A549 treated with AZD2906 at 1 μM for 4 hours (cell line): ENCODE measurements around the gene SLC35B4. TPM values are rescaled to one million over a fixed set of nuclear protein-coding genes. Genes with fewer than 3 reads are reported as not detected.

ENCODE experiments used
- total RNA-seq: library from RNA; stranded (reverse); fragments of 200-300 nt; extraction: Qiagen RNA extraction; gene quantifications from 5 replicates; pipeline ENCODE4 v1.2.3, GENCODE V29; 2022

The SLC35B4 gene, protein sequence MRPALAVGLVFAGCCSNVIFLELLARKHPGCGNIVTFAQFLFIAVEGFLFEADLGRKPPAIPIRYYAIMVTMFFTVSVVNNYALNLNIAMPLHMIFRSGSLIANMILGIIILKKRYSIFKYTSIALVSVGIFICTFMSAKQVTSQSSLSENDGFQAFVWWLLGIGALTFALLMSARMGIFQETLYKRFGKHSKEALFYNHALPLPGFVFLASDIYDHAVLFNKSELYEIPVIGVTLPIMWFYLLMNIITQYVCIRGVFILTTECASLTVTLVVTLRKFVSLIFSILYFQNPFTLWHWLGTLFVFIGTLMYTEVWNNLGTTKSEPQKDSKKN
- total RNA-seq, result 27.3 to 34.4 TPM (median 33.0 TPM) in 5 replicates

DNA sequence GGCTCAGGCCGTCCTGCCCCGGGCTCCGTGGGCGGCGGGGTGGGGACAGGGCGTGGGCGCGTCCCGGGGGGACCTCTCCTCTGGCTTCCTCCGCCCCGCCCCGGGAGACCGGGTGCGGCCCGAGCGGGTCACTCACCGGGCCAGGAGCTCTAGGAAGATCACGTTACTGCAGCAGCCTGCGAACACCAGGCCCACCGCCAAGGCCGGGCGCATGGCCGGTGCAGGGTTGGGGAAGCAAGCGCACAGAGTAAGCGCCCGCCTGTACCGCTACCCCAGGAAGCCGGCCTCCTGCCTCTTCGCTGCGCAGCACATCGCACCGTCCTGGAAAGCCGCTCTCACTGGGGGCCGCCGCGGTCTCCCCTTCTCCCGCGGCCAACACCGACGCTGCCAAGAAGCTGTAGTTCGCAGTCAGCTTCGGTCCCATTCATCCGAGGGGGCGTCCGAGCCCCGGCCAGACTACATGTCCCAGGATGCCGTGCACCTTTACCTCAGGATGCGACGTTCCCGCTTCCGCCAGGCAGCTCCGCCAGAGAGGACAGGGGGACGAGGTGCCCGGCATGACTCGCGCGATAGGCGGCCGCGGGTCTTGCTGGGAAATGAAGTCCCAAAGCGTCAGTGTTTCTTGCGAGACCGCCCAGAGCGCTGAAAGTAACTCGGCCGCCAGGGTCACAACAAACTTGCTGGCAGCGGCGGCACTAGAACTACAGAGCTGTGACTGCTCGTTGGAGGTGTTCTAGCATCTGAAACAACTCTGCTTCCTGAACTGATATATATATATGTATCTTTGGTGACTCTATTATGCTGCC is at the start of gene SLC35B4:
Gene SLC35B4, minus strand, starts transcription at position 392 of the 806 bp plus-strand sequence. Its CDS starts 179 bp downstream, at position 213.

Other genes starting within 250 kb of the SLC35B4 start
- gene LRGUK, start 189.6 kb downstream of the SLC35B4 start, total RNA-seq, result 0.20 to 0.37 TPM (median 0.31 TPM) in 5 replicates
- gene AKR1B1, start 142.2 kb upstream of the SLC35B4 start, total RNA-seq, result 2,348 to 2,695 TPM (median 2,586 TPM) in 5 replicates
- 2,307 to 2,471 TPM (median 2,332 TPM) in 5 replicates for gene AKR1B10, start 210.6 kb upstream of the SLC35B4 start, total RNA-seq
- 24.4 to 37.9 TPM (median 33.8 TPM) in 5 replicates for gene AKR1B15, start 232.2 kb upstream of the SLC35B4 start, total RNA-seq